T-helper 2 cell treated with Interferon-gamma antibody and Interleukin-4, amounts not matched to agents 5 μg/mL and 100 μg/mL, for 36 hours (primary cell): ENCODE results near the gene SUZ12.
"Not testable (repeated sequence)": the region's sequence is repeated elsewhere in the genome, so short reads cannot be mapped to it uniquely, and the experiment has no call there.

Source experiments
- DNase-seq: peaks from one replicate; pipeline ENCODE4 v3.0.0; 2021; ENCODE audit warnings: low spot score
- H3K27ac Mint-ChIP-seq: one replicate; pipeline ENCODE4 v1.8.0; 2021; ENCODE audit warnings: mild to moderate bottlenecking, mixed read lengths
- H3K27me3 Mint-ChIP-seq: one replicate; pipeline ENCODE4 v1.8.0; 2021; ENCODE audit warnings: low read depth, mixed read lengths
- H3K36me3 Mint-ChIP-seq: one replicate; pipeline ENCODE4 v1.8.0; 2021; ENCODE audit warnings: low read depth, mixed read lengths
- H3K4me1 Mint-ChIP-seq: one replicate; pipeline ENCODE4 v1.8.0; 2021; ENCODE audit warnings: low read depth, mixed read lengths
- H3K4me3 Mint-ChIP-seq: one replicate; pipeline ENCODE4 v1.8.0; 2022; ENCODE audit warnings: mild to moderate bottlenecking, moderate library complexity, mixed read lengths
- H3K9me3 Mint-ChIP-seq: one replicate; pipeline ENCODE4 v1.8.0; 2021; ENCODE audit warnings: mixed read lengths

The SUZ12 gene

DNA sequence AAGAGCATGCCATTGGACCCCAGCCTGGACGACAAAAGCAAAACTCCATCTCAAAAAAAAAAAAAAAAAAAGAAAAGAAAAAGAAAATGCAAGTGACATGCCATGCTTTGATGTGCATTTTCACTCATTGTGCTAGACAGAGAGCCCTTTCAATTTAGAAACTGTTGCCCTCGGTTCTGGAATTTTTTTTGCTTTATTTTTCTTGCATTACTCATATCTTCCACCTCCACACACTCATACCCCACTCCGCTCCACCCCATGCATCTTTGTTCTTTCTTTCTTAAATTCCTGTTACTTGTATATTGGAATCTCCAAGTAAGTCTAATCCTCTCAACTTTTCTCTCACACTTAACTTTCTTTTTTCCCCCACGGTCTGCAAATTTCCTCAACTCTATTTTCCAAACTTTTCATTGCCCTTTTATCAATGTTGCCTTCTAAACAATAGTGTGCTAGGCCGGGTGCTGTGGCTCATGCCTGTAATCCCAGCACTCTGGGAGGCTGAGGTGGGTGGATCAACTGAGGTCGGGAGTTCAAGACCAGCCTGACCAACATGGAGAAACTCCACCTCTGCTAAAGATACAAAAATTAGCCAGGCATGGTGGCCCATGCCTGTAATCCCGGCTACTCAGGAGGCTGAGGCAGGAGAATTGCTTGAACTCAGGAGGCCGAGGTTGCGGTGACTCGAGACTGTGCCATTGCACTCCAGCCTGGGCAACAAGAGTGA, 16.8 kb upstream of the SUZ12 start:
- H3K4me1 Mint-ChIP-seq, result peaks cover 3% of the 10 kb centered on the region
- no peak overlapping the region for H3K4me3 Mint-ChIP-seq
- H3K9me3 Mint-ChIP-seq, result no peaks in the 10 kb centered on the region
- peak; percentile 28 for DNase-seq
- H3K27ac Mint-ChIP-seq, result no peak overlapping the region
- no peaks in the 10 kb centered on the region for H3K36me3 Mint-ChIP-seq
- H3K27me3 Mint-ChIP-seq, result peaks cover 17% of the 10 kb centered on the region

DNA sequence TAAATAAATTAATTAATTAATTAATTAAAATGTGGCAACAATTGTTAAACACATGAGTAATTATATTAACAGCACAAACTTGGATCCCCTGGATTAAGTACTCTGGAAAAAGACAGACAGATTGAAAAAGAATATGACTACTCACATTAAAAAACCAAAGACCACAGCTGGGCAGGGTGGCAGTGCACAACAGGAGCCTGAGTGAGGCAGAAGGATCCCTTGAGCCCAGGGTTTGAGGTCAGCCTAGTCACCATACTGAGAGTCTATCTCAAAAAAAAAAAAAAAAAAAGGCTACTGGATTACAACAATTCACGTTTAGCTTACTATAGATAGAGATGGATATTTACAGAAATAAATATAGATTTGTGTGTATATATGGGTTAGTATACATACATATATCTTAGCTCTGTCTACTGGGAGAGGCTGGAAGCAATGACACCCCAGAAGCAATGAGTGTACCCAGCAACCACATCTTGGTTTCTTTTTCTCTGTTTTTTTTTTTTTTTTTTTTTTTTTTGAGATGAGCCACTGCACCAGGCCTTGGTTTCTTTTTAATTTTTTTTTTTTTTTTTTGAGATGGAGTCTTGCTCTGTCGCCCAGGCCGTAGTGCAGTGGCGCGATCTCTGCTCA, 10.6 kb upstream of the SUZ12 start:
- Mint-ChIP-seq H3K27ac (no peak overlapping the region), H3K9me3 (no peaks in the 10 kb centered on the region)

GRCh38 chr17:31931756-31932155, 5.1 kb upstream of the SUZ12 start:
- Mint-ChIP-seq H3K4me1 (no peaks in the 10 kb centered on the region), H3K27ac (no peak overlapping the region), H3K36me3 (no peaks in the 10 kb centered on the region), H3K27me3 (no peaks in the 10 kb centered on the region), H3K4me3 (no peak overlapping the region), H3K9me3 (no peaks in the 10 kb centered on the region)
- DNase-seq, result no peak

More for the DNA sequence above, 10.6 kb upstream of the SUZ12 start:
- Mint-ChIP-seq H3K4me1 (peaks cover 3% of the 10 kb centered on the region), H3K27me3 (no peaks in the 10 kb centered on the region), H3K4me3 (no peak overlapping the region), H3K36me3 (no peaks in the 10 kb centered on the region)
- DNase-seq, result no peak

DNA sequence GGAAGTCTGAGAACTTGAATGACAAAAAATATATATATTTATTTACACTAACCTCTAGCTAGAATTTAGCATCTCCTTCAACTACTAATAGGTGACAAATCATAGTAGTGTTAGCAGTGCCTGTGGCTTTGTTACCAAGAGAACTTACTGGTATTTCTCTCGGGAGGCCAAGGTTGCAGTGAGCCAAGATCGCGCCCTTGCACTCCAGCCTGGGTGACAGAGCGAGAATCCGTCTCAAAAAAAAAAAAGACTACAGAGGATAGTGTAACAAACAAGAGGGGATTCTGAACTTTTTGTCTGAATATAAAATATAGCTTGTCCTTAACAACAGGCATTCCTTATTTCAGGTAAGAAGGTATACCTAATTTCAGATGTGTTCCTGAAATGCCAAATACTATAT, 1.3 kb upstream of the SUZ12 start:
- H3K27ac Mint-ChIP-seq, result peak overlapping the region; percentile 49
- peaks cover 11% of the 10 kb centered on the region for H3K36me3 Mint-ChIP-seq
- H3K27me3 Mint-ChIP-seq, result no peaks in the 10 kb centered on the region
- no peaks in the 10 kb centered on the region for H3K9me3 Mint-ChIP-seq
- no peak for DNase-seq
- peaks cover 12% of the 10 kb centered on the region for H3K4me1 Mint-ChIP-seq
- H3K4me3 Mint-ChIP-seq, result peak overlapping the region; percentile 26

GRCh38 chr17:31937926-31938641, 1.3 kb downstream of the SUZ12 start:
- H3K27ac Mint-ChIP-seq, result peak overlapping the region; percentile 68
- peaks cover 28% of the 10 kb centered on the region for H3K36me3 Mint-ChIP-seq
- not testable (repeated sequence) for H3K27me3 Mint-ChIP-seq, H3K9me3 Mint-ChIP-seq, DNase-seq
- peaks cover 17% of the 10 kb centered on the region for H3K4me1 Mint-ChIP-seq
- H3K4me3 Mint-ChIP-seq, result peak overlapping the region; percentile 91

- H3K27me3 Mint-ChIP-seq, DNase-seq, H3K27ac Mint-ChIP-seq, H3K4me3 Mint-ChIP-seq, H3K9me3 Mint-ChIP-seq: not testable (repeated sequence)
- Mint-ChIP-seq H3K36me3 (peaks cover 47% of the 10 kb centered on the region), H3K4me1 (peaks cover 21% of the 10 kb centered on the region)
These were observed 5.1 kb downstream of the SUZ12 start for GRCh38 chr17:31941916-31942315.

- H3K9me3 Mint-ChIP-seq, H3K27ac Mint-ChIP-seq, H3K27me3 Mint-ChIP-seq, H3K4me3 Mint-ChIP-seq, DNase-seq: not testable (repeated sequence)
- Mint-ChIP-seq H3K36me3 (peaks cover 49% of the 10 kb centered on the region), H3K4me1 (peaks cover 21% of the 10 kb centered on the region)
These were observed 5.6 kb downstream of the SUZ12 start for GRCh38 chr17:31942396-31942795.

DNA sequence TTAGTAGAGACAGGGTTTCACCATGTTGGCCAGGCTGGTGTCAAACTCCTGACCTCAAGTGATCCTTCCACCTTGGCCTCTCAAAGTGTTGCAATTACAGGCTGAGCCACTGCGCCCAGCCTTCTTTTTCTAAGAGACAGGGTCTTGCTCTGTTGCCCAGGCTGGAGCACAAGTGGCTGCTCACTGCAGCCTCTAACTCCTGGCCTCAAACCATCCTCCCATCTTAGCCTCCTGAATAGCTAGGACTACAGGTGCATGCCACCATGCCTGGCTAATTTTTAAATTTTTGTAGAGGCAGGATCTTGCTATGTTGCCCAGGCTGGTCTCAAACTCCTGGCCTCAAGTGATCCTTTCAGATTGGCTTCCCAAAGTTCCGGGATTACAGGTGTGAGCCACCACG, 15.1 kb downstream of the SUZ12 start:
- not testable (repeated sequence) for H3K9me3 Mint-ChIP-seq, H3K4me1 Mint-ChIP-seq, H3K27me3 Mint-ChIP-seq, H3K4me3 Mint-ChIP-seq, H3K27ac Mint-ChIP-seq, DNase-seq
- peaks cover 34% of the 10 kb centered on the region for H3K36me3 Mint-ChIP-seq

DNA sequence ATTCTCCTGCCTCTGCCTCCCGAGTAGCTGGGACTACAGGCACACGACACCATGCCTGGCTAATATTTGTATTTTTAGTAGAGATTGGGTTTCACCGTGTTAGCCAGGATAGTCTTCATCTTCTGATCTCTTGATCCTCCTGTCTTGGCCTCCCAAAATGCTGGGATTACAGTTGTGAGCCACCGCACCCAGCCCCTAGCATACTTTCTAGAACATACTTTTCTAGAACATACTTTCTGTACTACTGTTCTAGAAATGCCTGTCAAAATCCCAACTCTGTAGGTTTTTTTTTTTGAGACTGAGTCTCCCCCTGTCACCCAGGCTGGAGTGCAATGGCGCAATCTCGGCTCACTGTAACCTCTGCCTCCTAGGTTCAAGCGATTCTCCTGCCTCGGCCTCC, 27.3 kb downstream of the SUZ12 start:
- not testable (repeated sequence) for H3K4me1 Mint-ChIP-seq, H3K27me3 Mint-ChIP-seq, H3K9me3 Mint-ChIP-seq, H3K4me3 Mint-ChIP-seq, DNase-seq
- Mint-ChIP-seq H3K36me3 (peaks cover 25% of the 10 kb centered on the region), H3K27ac (peak overlapping the region; percentile 62)

DNA sequence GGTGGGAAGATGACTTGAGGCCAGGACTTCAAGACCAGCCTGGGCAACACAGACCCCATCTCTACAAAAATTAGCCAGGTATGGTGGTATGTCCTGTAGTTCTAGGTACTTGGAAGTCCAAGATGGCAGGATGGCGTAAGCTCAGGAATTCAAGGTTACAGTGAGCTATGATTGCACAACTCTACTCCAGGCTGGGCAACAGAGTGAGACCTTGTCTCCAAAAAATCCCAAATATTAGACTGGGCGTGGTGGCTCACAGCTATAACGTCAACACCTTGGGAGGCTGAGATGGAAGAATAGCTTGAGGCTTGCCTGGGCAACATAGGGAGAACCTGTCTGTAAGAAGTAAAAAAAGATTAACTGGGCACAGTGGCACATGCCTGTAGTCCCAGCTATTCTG, 30.8 kb downstream of the SUZ12 start:
- Mint-ChIP-seq H3K36me3 (peaks cover 15% of the 10 kb centered on the region), H3K27ac (no peak overlapping the region)
- DNase-seq, result no peak

DNA sequence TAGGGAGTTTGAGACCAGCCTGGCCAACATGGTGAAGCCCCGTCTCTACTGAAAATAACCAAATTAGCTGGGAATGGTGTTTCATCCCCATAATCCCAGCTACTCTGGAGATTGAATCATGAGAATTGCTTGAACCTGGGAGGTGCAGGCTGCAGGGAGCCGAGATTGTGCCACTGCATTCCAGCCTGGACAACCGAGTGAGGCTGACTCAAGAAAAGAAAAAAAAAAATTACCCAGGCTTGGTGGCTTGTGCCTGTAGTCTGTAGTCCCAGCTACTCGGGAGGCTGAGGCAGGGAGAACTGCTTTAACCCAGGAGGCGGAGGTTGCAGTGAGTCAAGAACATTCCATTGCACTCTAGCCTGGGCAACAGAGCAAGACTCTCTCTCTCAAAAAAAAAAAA, 33.6 kb downstream of the SUZ12 start:
- not testable (repeated sequence) for H3K27ac Mint-ChIP-seq, H3K4me3 Mint-ChIP-seq, DNase-seq, H3K9me3 Mint-ChIP-seq, H3K4me1 Mint-ChIP-seq, H3K36me3 Mint-ChIP-seq, H3K27me3 Mint-ChIP-seq

More for the DNA sequence above, 30.8 kb downstream of the SUZ12 start:
- Mint-ChIP-seq H3K4me3 (no peak overlapping the region), H3K4me1 (peaks cover 7% of the 10 kb centered on the region), H3K9me3 (no peaks in the 10 kb centered on the region), H3K27me3 (no peaks in the 10 kb centered on the region)

DNA sequence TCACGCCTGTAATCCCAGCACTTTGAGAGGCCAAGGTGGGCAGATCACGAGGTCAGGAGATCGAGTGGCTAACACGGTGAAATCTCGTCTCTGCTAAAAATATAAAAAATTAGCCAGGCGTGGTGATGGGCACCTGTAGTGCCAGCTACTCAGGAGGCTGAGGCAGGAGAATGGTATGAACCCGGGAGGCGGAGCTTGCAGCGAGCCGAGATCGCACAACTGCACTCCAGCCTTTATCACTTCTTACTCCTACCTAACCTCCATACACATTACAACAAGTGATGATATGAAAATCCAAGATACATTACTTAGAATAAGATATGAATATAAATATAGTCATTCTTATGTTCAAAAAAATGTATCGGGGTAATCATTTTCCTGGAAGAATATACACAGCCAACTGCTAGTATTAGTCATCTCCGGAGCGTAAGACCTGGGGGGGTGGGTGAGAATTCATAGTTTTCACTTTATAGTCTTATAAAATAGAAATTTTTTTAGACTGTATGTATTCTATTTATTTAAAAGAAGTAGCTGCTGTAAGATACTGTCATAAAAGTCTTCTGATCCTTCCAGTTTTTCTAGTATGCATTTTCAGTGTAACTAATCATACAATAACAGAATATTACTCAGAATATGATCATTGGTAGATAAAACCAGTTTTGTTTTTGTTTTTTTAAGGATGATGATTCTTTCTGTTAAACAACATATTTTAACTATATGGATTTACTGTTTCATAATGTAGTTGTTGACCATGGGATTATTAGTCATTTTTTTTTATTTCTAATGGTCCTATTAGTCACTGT, 37.7 kb downstream of the SUZ12 start:
- H3K9me3 Mint-ChIP-seq, H3K27me3 Mint-ChIP-seq: not testable (repeated sequence)
- peaks cover 21% of the 10 kb centered on the region for H3K36me3 Mint-ChIP-seq

GRCh38 chr17:31975391-31975790, 38.6 kb downstream of the SUZ12 start:
- DNase-seq, H3K27ac Mint-ChIP-seq, H3K4me1 Mint-ChIP-seq, H3K27me3 Mint-ChIP-seq, H3K9me3 Mint-ChIP-seq, H3K4me3 Mint-ChIP-seq: not testable (repeated sequence)
- H3K36me3 Mint-ChIP-seq, result peaks cover 25% of the 10 kb centered on the region

More for the DNA sequence above, 37.7 kb downstream of the SUZ12 start:
- DNase-seq, H3K27ac Mint-ChIP-seq, H3K4me3 Mint-ChIP-seq, H3K4me1 Mint-ChIP-seq: not testable (repeated sequence)

- H3K27me3 Mint-ChIP-seq, H3K4me1 Mint-ChIP-seq, H3K9me3 Mint-ChIP-seq, H3K27ac Mint-ChIP-seq, H3K4me3 Mint-ChIP-seq, DNase-seq: not testable (repeated sequence)
- peaks cover 35% of the 10 kb centered on the region for H3K36me3 Mint-ChIP-seq
These were observed 55.0 kb downstream of the SUZ12 start for GRCh38 chr17:31991821-31992220.
